Hepatocyte (in vitro differentiated cells): ENCODE measurements around the gene KBTBD4. TPM values are rescaled to one million over a fixed set of nuclear protein-coding genes. Genes with fewer than 3 reads are reported as not detected.

Experiments used
- DNase-seq: peaks from one replicate; pipeline ENCODE4 v3.0.0-alpha.2; 2016; ENCODE audit warnings: low spot score
- H2AFZ ChIP-seq: fragments of 200-600 bp; sonication (generic); 2 replicates; pipeline ENCODE4 v1.6.0; 2016; ENCODE audit warnings: antibody characterized with exemption, mild to moderate bottlenecking
- H3K27ac ChIP-seq: fragments of 200-600 bp; sonication (generic); 2 replicates; pipeline ENCODE4 v1.5.1; 2016; ENCODE audit warnings: mild to moderate bottlenecking
- H3K27me3 ChIP-seq: fragments of 200-600 bp; sonication (generic); 2 replicates; pipeline ENCODE4 v1.6.1; 2016
- H3K36me3 ChIP-seq: fragments of 200-600 bp; sonication (generic); replicated peaks from 2 replicates; pipeline ENCODE4 v1.5.1; 2016; ENCODE audit warnings: low read depth; ENCODE audit not compliant: insufficient read depth
- H3K4me1 ChIP-seq: fragments of 200-600 bp; sonication (generic); 2 replicates; pipeline ENCODE4 v1.5.1; 2016; ENCODE audit warnings: mild to moderate bottlenecking, moderate library complexity; ENCODE audit not compliant: insufficient read depth
- H3K4me2 ChIP-seq: fragments of 200-600 bp; sonication (generic); 2 replicates; pipeline ENCODE4 v1.6.0; 2016
- H3K4me3 ChIP-seq: fragments of 200-600 bp; sonication (generic); 2 replicates; pipeline ENCODE4 v1.5.1; 2016; ENCODE audit warnings: mild to moderate bottlenecking
- H3K79me2 ChIP-seq: fragments of 200-600 bp; sonication (generic); 2 replicates; pipeline ENCODE4 v1.6.0; 2017; ENCODE audit warnings: mild to moderate bottlenecking
- H3K9me2 ChIP-seq: fragments of 200-600 bp; sonication (generic); replicated peaks from 2 replicates; pipeline ENCODE4 v1.6.0; 2017; ENCODE audit warnings: mild to moderate bottlenecking; ENCODE audit not compliant: insufficient read depth
- H3K9me3 ChIP-seq: fragments of 200-600 bp; sonication (generic); 2 replicates; pipeline ENCODE4 v1.5.1; 2016; ENCODE audit warnings: low read depth, mild to moderate bottlenecking
- H4K20me1 ChIP-seq: fragments of 200-600 bp; sonication (generic); 2 replicates; pipeline ENCODE4 v1.6.0; 2016; ENCODE audit warnings: mild to moderate bottlenecking; ENCODE audit not compliant: insufficient read depth, poor library complexity, severe bottlenecking
- EZH2 ChIP-seq: fragments of 200-600 bp; sonication (generic); IDR thresholded peaks from 2 replicates; pipeline ENCODE4 v1.6.1; 2016; ENCODE audit warnings: antibody characterized with exemption, mild to moderate bottlenecking, borderline replicate concordance
- EZH2phosphoT487 ChIP-seq: fragments of 200-600 bp; sonication (generic); IDR thresholded peaks from one replicate; pipeline ENCODE4 v1.6.1; 2018; ENCODE audit warnings: antibody characterized with exemption, mild to moderate bottlenecking, low read depth, moderate library complexity; ENCODE audit not compliant: unreplicated experiment, severe bottlenecking
- whole genome bisulfite sequencing: methylation state at CpG from one replicate; pipeline ENCODE4 v1.1.6; 2016; ENCODE audit warnings: low lambda C conversion rate; ENCODE audit errors: missing lambda C conversion rate; 5-methylcytosine and 5-hydroxymethylcytosine counted together
- polyA plus RNA-seq: library from polyadenylated mRNA; unstranded; fragments of >200 nt; fragmentation: Nextera tagmentation; extraction: Ambion mirVana; gene quantifications from 2 replicates; pipeline ENCODE4 v1.2.1, GENCODE V29; 2016
- total RNA-seq: library from RNA; depleted of rRNA; stranded (reverse); fragments of >200 nt; gene quantifications from 2 replicates; pipeline ENCODE4 v1.2.3, GENCODE V29; 2014
- TF ChIP-seq, protein P1 (sequence below): fragments of 200-600 bp; sonication (generic); IDR thresholded peaks from 2 replicates; pipeline ENCODE4 v1.5.1; 2016; ENCODE audit warnings: antibody characterized with exemption, mild to moderate bottlenecking; ENCODE audit not compliant: poor library complexity

The KBTBD4 gene
- total and polyA plus RNA-seq, 2 experiments from 2014 or later = 14.6 to 18.2 TPM

DNA sequence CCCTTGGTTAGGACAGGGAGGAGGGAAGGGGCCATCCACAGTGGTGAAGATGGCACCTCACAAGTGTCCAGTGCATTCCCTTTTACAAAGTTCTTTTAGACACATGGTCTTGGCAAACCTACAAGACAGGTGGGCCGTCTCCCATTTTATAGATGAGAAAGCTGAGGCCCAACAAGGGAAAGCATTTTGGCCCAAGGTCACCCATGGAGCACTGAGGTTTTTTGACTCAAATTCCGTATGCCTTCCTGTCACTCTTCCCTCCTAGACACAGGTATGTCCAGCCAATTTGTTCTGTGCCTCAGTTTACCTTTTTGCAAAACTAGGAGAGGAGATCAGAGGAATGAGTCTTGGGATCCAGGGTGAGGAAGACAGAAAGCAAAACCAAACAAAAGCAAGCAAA lies 14.2 kb upstream of the KBTBD4 start:
- TF ChIP-seq, protein P1, sequence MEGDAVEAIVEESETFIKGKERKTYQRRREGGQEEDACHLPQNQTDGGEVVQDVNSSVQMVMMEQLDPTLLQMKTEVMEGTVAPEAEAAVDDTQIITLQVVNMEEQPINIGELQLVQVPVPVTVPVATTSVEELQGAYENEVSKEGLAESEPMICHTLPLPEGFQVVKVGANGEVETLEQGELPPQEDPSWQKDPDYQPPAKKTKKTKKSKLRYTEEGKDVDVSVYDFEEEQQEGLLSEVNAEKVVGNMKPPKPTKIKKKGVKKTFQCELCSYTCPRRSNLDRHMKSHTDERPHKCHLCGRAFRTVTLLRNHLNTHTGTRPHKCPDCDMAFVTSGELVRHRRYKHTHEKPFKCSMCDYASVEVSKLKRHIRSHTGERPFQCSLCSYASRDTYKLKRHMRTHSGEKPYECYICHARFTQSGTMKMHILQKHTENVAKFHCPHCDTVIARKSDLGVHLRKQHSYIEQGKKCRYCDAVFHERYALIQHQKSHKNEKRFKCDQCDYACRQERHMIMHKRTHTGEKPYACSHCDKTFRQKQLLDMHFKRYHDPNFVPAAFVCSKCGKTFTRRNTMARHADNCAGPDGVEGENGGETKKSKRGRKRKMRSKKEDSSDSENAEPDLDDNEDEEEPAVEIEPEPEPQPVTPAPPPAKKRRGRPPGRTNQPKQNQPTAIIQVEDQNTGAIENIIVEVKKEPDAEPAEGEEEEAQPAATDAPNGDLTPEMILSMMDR = no peak
- TF ChIP-seq EZH2phosphoT487 (no peak), EZH2 (no peak)
- Histone ChIP-seq H3K27me3 (peaks cover 44% of the 10 kb centered on the region), H3K27ac (no peak overlapping the region), H3K4me1 (no peaks in the 10 kb centered on the region), H3K9me3 (no peaks in the 10 kb centered on the region), H2AFZ (no peak overlapping the region), H3K4me2 (no peak overlapping the region), H3K79me2 (no peaks in the 10 kb centered on the region), H3K4me3 (no peak overlapping the region), H3K36me3 (no peaks in the 10 kb centered on the region), H4K20me1 (no peaks in the 10 kb centered on the region), H3K9me2 (no peaks in the 10 kb centered on the region)
- no peak for DNase-seq
- 78% methylated on average over 2 of the region's 2 CpGs for WGBS

DNA sequence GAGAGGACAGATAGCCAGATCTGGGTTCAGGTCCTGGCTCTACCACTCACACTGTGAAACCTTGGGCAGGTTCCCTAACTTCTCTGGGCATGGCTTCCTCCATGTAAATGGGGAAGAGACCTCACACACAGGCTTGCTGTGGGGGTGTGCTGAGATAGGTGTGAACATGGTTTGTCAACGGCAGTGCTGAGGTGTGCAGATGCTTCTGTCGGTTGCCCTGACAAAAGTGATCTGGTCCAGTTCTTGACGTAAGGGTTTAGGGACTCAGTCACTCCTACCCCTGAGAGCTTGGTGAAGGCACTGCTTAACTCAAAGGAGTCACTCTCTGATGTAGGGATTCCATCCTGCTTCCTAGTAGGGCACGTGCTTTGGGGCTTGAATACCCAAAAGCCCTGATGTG lies 13.5 kb upstream of the KBTBD4 start:
- Histone ChIP-seq H3K4me1 (no peaks in the 10 kb centered on the region), H3K79me2 (no peaks in the 10 kb centered on the region), H3K36me3 (no peaks in the 10 kb centered on the region), H3K9me2 (no peaks in the 10 kb centered on the region), H3K27me3 (peaks cover 44% of the 10 kb centered on the region), H3K4me2 (no peak overlapping the region), H3K27ac (no peak overlapping the region), H2AFZ (no peak overlapping the region), H4K20me1 (no peaks in the 10 kb centered on the region), H3K4me3 (no peak overlapping the region), H3K9me3 (no peaks in the 10 kb centered on the region)
- no peak for DNase-seq
- 72% methylated on average over 4 of the region's 4 CpGs for WGBS
- TF ChIP-seq EZH2 (no peak), EZH2phosphoT487 (no peak)
- TF ChIP-seq, protein P1 = no peak

DNA sequence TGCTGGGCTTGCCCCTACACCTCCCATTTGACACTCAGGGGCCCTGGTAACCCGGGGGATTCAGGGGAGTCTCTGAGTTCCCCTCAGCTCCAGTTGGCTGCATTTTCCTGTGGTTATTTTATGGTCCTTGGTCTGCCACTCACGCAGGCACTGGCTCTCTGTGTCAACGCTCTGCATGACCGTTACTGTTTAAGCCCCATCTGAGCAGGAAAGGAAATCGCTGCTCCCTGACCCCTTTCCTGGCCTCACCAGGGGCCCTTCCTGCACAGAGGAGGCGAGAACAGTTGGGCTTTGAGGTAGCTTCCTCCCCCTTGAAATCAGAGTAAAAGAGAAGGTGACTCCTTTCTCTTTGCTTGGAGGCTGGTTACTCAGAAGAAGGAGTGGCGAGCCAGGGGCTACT lies 13.0 kb upstream of the KBTBD4 start:
- 31% methylated on average over 7 of the region's 7 CpGs for WGBS
- no peaks in the 10 kb centered on the region for H3K79me2 ChIP-seq
- no peaks in the 10 kb centered on the region for H4K20me1 ChIP-seq
- no peaks in the 10 kb centered on the region for H3K4me1 ChIP-seq
- H3K9me3 ChIP-seq = no peaks in the 10 kb centered on the region
- no peak for DNase-seq
- TF ChIP-seq EZH2 = no peak
- TF ChIP-seq, protein P1 = no peak
- TF ChIP-seq EZH2phosphoT487 = no peak
- peaks cover 44% of the 10 kb centered on the region for H3K27me3 ChIP-seq
- no peak overlapping the region for H3K4me2 ChIP-seq
- no peak overlapping the region for H3K27ac ChIP-seq
- H3K9me2 ChIP-seq = no peaks in the 10 kb centered on the region
- H3K4me3 ChIP-seq = no peak overlapping the region
- no peak overlapping the region for H2AFZ ChIP-seq
- H3K36me3 ChIP-seq = no peaks in the 10 kb centered on the region
